Activated naive CD4-positive, alpha-beta T cell treated with Interleukin-2 at 50 U/mL for 16 hours (primary cell): ENCODE measurements around the gene LRRN3.
A peak's percentile ranks its signal among the peaks of the same experiment; 100 is the strongest.
"Not testable (repeated sequence)": the region's sequence is repeated elsewhere in the genome, so short reads cannot be mapped to it uniquely, and the experiment has no call there.

Experiments used
- DNase-seq: peaks from one replicate; pipeline ENCODE4 v3.0.0-alpha.2; 2020

LRRN3 gene

GRCh38 chr7:111090846-111091245 is at the start of gene LRRN3:
Gene LRRN3 (plus strand): TSS chr7:111091127. CDS start chr7:111122773, 31,646 bp downstream.
- DNase-seq, result peak; percentile 12

DNA sequence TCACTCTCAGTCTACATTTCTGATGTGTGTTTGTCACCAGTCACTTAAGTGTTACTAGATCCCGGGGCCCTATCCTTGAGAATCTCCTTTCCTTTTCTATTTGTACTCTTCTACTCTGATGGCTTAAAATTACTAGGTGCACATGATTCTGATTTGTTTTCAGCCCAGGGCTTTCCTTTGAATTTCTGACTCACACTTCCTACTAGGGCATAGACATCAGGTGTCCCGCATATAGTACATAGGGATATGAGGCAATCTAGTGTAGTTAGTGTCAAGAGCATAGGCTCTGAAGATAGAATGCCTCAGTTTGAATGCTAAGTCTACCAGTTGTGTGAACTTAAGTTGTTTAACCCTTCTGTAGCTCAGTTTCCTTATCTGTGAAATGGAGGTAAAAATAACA is 49.4 kb upstream of the LRRN3 start:
- no peak for DNase-seq

GRCh38 chr7:111042842-111043241 is 48.1 kb upstream of the LRRN3 start:
- DNase-seq, result no peak

- no peak for DNase-seq
These were observed 47.4 kb upstream of the LRRN3 start for GRCh38 chr7:111043561-111043960.

GRCh38 chr7:111045449-111045848 is 45.5 kb upstream of the LRRN3 start:
- no peak for DNase-seq

GRCh38 chr7:111047595-111047994 is 43.3 kb upstream of the LRRN3 start:
- DNase-seq, result no peak

- DNase-seq, result no peak
These were observed 40.8 kb upstream of the LRRN3 start for GRCh38 chr7:111049971-111050680.

GRCh38 chr7:111050875-111051416 is 40.0 kb upstream of the LRRN3 start:
- DNase-seq, result no peak

GRCh38 chr7:111051832-111052231 is 39.1 kb upstream of the LRRN3 start:
- DNase-seq, result no peak

GRCh38 chr7:111053035-111053434 is 37.9 kb upstream of the LRRN3 start:
- DNase-seq, result no peak

DNA sequence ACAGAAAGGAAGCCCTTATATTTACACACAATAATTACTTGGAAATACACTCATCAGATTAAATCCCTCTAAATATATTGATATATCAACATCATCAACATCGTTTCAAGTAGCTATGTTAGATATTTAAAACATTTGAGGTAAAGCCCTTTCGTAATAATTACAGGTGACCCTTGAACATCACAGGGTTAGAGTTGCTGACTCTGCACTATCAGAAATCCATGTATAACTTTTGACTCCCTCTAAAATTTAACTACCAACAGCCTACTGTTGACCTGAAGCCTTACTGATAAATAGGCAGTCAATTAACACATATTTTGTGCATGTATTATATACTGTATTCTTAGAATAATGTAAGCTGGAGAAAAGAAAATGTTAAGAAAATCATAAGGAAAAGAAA is 34.6 kb upstream of the LRRN3 start:
- no peak for DNase-seq

GRCh38 chr7:111057066-111057465 is 33.9 kb upstream of the LRRN3 start:
- DNase-seq, result no peak

DNA sequence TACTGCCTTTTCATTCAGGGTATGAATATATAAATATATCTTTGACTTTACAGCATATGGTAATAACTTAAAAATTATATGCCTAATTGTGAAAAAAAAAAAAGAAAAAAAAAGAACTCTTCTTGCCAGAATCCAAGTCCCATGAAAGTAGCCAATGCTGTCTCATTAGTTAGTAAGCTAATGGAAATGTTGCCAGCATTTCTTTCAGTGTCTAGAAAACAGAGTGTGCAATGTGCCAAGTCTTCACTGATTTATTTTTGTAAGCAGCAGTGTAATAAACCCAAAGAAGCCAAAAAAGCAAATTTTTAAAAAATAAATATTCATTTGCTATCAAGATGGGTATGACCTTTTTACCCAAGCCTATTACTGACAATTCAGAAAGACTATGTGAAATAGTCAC is 31.1 kb upstream of the LRRN3 start:
- DNase-seq, result no peak

- DNase-seq, result no peak
These were observed 27.8 kb upstream of the LRRN3 start for GRCh38 chr7:111063166-111063565.

DNA sequence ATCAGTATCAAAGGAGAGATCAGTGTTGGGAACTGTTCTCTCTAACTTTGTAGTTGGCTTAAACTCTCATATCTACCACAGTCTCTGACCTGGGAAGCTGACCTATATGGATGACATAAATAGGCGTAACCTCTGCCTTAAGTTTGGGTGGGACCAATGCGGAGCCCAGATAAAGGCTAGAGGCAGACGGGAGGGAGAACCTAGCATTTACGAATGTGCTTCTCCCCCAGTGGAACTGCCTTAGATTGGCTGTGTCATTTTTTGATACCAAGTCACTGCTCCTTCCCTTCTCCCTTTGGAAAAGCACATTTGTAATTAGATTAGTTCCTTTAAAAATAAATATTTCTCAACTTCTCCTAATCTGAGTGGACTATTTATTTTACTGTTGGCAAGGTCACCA is 23.7 kb upstream of the LRRN3 start:
- no peak for DNase-seq

GRCh38 chr7:111067682-111068081 is 23.2 kb upstream of the LRRN3 start:
- DNase-seq, result no peak

DNA sequence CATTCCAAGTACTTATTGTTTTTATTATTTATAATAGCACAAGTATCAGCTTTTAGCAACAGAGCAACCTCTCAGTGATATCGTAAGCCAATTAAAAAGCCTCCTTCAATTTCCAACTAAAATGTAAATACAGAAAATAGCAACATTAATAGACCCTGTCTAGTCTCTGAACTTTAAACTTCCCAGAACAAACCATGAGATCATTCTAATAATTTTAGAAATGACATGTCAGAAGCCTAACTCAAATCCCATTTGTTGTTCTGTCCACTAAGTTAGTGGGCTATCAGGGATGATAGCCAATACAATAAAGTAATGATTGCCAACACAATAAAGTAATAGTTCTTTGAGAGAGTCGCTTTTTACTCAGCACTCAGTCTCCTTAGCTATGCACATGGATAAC is 22.3 kb upstream of the LRRN3 start:
- DNase-seq, result no peak

GRCh38 chr7:111071556-111071955 is 19.4 kb upstream of the LRRN3 start:
- DNase-seq, result no peak

DNA sequence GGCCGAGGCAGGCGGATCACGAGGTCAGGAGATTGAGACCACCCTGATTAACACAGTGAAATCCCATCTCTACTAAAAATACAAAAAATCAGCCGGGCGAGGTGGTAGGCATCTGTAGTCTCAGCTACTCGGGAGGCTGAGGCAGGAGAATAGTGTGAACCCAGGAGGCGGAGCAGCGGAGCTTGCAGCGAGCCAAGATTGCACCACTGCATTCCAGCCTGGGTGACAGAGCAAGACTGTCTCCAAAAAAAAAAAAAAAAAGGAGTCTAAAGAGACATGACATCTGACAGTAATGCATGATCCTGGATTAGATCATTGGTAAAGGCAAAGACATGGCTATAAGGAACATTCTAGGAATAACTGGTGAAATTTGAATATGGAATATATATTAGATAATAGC is 18.3 kb upstream of the LRRN3 start:
- not testable (repeated sequence) for DNase-seq

DNA sequence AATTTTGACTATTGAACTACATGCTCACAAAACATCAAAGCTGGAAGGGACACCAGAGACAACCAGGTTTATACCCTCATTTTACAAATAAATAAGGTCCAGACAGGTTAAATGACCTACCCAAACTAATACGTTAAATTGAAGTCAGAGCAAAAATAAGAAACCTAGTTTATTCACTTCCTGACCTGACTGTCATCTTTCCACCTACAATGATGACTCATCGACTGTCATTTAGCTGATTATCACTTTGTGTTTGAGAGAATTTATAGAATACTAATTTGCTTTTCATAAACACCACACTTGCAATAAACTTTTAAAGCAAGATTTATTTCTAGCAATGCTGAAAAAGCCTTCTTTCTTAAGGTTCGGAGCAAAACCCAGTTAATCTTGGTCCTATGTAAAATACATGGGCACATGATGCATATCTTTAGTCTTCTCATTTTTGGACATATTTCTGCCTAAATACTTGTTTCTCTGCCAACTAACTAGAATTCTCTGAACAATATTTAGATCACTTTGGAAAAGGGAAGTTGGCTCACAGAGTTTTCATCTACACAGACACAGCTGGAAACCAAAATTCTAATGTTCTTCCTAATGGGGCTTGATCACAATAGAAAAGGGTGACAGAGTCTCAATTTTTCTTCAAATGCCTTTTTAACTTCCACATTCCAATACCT is 16.7 kb upstream of the LRRN3 start:
- no peak for DNase-seq

GRCh38 chr7:111074748-111075146 is 16.2 kb upstream of the LRRN3 start:
- DNase-seq, result no peak

DNA sequence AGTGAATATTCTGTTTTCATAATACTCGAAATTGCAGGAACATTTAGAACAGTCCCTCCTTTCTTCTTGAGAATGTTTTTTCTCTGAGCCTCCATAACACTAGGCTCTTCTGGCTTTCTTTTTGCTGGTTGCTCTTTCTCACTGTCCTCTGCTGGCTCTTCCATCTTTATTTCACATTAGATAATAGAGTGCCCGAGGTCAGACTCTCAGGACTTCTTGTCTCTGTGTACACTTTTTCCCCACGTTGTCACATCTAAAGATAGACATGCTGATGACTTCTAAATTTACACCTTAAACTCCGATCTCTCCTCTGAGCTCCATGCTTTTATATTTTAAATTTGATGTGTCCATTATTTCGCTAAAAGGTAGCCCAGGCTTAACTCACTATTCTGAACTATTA is 15.4 kb upstream of the LRRN3 start:
- no peak for DNase-seq

DNA sequence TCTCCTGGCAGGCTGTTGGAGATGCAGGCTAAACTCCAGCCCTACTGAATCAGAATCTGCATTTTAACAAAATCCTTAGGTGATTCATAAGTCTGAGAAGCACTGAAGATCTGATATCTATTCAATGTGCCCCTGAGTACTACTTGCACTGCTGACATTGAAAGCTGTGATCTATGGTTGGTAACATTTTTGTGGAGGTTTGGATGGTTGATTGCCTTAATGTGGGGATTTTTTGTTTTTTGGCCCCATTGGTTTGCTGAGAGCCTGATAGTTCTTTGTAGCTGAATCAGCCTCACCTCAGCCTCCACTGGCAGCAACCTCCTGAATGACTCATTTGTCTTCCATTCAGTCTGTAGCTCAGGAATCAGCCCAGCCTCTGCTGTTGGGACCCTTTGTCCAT is 14.7 kb upstream of the LRRN3 start:
- DNase-seq, result peak; percentile 15

DNA sequence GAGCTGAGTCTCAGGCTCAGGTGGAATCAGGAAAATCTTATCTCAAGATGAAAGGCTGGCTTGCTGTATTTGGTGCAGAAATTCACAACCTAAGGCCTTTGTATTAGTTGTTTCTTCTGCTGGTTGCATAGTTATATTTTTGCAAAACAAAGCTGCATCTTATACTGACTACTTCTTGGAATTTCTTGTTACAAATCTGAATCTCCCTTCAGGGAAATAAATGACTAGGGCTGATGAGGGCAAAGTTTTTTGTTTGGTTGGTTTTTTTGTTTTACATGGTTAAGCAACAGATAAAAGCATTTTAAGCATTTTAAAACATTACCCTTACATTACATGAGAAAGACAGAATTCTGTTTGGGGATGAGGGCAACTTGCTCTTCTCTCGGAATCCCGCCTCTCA is 13.9 kb upstream of the LRRN3 start:
- DNase-seq, result no peak
